ENCODE results near the gene HSD17B3.
A peak's percentile ranks its signal among the peaks of the same experiment; 100 is the strongest.
"Not testable (repeated sequence)": the region's sequence is repeated elsewhere in the genome, so short reads cannot be mapped to it uniquely, and the experiment has no call there.

HSD17B3 gene

GRCh38 chr9:96245399-96245798 is 56.6 kb downstream of the HSD17B3 start:
- Histone ChIP-seq H3K36me3 (ENCODE audit: insufficient read depth, low read length) (no peaks in the 10 kb centered on the region), H3K9me3 (ENCODE audit: low read length) (no peaks in the 10 kb centered on the region), H3K4me1 (ENCODE audit: insufficient read depth, low read length) (peaks cover 8% of the 10 kb centered on the region), H3K27me3 (ENCODE audit: insufficient read depth, low read length) (no peaks in the 10 kb centered on the region), H3K4me3 (ENCODE audit: low read length) (no peak overlapping the region), H2AFZ (ENCODE audit: low read depth, low read length) (no peak overlapping the region)

DNA sequence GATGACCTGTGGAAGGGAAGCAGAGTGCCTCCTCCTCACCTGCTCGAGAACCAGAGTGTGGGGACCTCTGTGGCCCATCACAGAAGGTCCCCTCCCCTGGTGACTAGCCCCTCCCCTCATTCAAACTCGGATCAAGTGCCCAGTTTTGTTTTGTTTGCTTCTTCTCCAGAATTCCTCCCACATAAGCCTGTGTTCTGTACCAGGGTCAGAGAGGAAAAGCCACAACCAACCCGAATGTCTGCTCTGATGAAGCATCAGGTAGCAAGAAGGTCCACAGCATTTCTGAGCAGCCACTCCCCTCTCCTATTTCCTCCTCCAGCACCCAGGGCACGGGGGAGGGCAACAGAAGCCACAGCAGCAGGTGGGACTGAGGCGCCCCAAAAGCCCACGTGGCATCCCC is 58.2 kb downstream of the HSD17B3 start:
- Histone ChIP-seq H3K9me3 (ENCODE audit: low read length) (no peaks in the 10 kb centered on the region), H3K36me3 (ENCODE audit: insufficient read depth, low read length) (no peaks in the 10 kb centered on the region), H3K27me3 (ENCODE audit: insufficient read depth, low read length) (no peaks in the 10 kb centered on the region), H2AFZ (ENCODE audit: low read depth, low read length) (no peak overlapping the region), H3K4me1 (ENCODE audit: insufficient read depth, low read length) (peaks cover 8% of the 10 kb centered on the region), H3K4me3 (ENCODE audit: low read length) (no peak overlapping the region)

GRCh38 chr9:96242811-96243210 is 59.2 kb downstream of the HSD17B3 start:
- Histone ChIP-seq H3K4me3 (ENCODE audit: low read length) (no peak overlapping the region), H3K4me1 (ENCODE audit: insufficient read depth, low read length) (peaks cover 8% of the 10 kb centered on the region), H2AFZ (ENCODE audit: low read depth, low read length) (peak overlapping the region; percentile 33), H3K9me3 (ENCODE audit: low read length) (no peaks in the 10 kb centered on the region), H3K27me3 (ENCODE audit: insufficient read depth, low read length) (no peaks in the 10 kb centered on the region), H3K36me3 (ENCODE audit: insufficient read depth, low read length) (no peaks in the 10 kb centered on the region)

GRCh38 chr9:96241391-96241809 is 60.6 kb downstream of the HSD17B3 start:
- H3K9me3 ChIP-seq (ENCODE audit: low read length): no peaks in the 10 kb centered on the region
- H3K27me3 ChIP-seq (ENCODE audit: insufficient read depth, low read length): no peaks in the 10 kb centered on the region
- H3K4me3 ChIP-seq (ENCODE audit: low read length): no peak overlapping the region
- H3K4me1 ChIP-seq (ENCODE audit: insufficient read depth, low read length): peaks cover 16% of the 10 kb centered on the region
- no peak overlapping the region for H2AFZ ChIP-seq (ENCODE audit: low read depth, low read length)
- no peaks in the 10 kb centered on the region for H3K36me3 ChIP-seq (ENCODE audit: insufficient read depth, low read length)

DNA sequence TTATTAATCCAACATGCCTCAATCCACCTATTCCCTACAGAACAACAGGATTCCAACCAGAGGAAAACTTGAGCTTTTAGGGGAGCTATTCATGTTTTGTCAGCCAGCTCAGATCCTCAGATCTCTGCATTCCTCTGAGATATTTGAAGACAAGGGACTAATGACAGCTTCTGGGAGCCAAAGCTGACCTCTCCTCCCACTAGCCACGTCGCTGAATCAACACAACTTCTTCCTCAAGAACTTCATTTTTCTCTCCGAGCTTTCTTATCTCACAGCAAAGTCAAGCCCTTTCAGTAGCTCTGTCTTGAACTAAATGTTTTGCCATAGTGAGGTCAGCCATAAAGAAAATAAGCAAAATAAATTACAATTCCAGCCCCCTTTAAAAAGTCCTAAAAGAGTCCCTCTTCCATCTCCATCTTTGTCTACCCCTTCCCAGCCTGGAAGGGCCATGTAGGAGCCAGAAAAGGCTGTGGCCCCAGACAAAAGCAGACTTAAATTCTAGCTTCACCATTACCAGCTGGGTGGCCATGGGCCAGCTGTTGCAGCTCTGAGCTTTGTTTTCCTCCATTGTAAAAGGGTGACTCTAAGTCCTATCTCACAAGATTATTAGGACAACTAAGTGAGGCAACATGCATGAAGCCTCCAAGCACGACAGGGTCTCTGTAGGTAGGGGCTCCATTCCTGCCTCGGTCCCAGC is 65.0 kb downstream of the HSD17B3 start:
- no peaks in the 10 kb centered on the region for H3K27me3 ChIP-seq (ENCODE audit: insufficient read depth, low read length)
- no peak overlapping the region for H3K4me3 ChIP-seq (ENCODE audit: low read length)
- no peaks in the 10 kb centered on the region for H3K9me3 ChIP-seq (ENCODE audit: low read length)

DNA sequence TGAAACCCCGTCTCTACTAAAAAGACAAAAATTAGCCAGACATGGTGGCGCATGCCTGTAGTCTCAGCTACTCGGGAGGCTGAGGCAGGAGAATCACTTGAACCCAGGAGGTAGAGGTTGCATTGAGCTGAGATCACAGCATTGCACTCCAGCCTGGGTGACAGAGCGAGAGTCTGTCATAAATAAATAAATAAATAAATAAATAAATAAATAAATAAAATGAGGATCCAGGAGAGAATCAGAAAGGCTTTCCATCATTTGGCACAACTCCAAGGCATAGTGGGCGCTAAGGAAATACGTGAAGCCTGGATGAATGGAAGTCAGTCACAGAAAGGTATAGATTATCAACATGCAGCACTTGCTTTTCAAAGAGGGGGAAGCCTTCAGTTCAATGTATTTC is 65.6 kb downstream of the HSD17B3 start:
- not testable (repeated sequence) for H3K9me3 ChIP-seq (ENCODE audit: low read length); H3K27me3 ChIP-seq (ENCODE audit: insufficient read depth, low read length); H3K36me3 ChIP-seq (ENCODE audit: insufficient read depth, low read length); H3K4me1 ChIP-seq (ENCODE audit: insufficient read depth, low read length); H3K4me3 ChIP-seq (ENCODE audit: low read length); H2AFZ ChIP-seq (ENCODE audit: low read depth, low read length)

More for the DNA sequence above, 65.0 kb downstream of the HSD17B3 start:
- Histone ChIP-seq H3K4me1 (ENCODE audit: insufficient read depth, low read length) (peaks cover 8% of the 10 kb centered on the region), H2AFZ (ENCODE audit: low read depth, low read length) (no peak overlapping the region), H3K36me3 (ENCODE audit: insufficient read depth, low read length) (no peaks in the 10 kb centered on the region)

GRCh38 chr9:96232539-96233241 is 69.3 kb downstream of the HSD17B3 start:
- no peaks in the 10 kb centered on the region for H3K27me3 ChIP-seq (ENCODE audit: insufficient read depth, low read length)
- no peak overlapping the region for H3K4me3 ChIP-seq (ENCODE audit: low read length)
- H3K9me3 ChIP-seq (ENCODE audit: low read length): no peaks in the 10 kb centered on the region
- H3K4me1 ChIP-seq (ENCODE audit: insufficient read depth, low read length): peaks cover 8% of the 10 kb centered on the region
- H3K36me3 ChIP-seq (ENCODE audit: insufficient read depth, low read length): no peaks in the 10 kb centered on the region
- no peak overlapping the region for H2AFZ ChIP-seq (ENCODE audit: low read depth, low read length)

DNA sequence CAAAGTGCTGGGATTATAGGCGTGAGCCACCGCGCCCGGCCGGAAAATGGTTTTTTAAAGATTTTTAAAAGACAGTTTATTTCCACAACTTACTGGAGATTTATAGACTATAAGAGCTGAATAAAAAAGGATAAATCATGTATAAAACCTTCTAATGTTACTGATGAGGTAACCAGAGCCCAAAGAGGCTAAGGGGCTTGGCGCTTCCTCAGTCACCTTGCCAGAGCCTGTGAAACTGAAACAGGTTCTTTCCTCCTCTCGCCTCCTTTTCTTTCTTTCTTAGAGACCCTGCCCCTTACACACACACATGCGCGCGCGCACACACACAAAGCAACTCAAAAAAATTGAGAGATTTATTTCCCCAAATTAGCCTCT is 69.8 kb downstream of the HSD17B3 start:
- no peaks in the 10 kb centered on the region for H3K27me3 ChIP-seq (ENCODE audit: insufficient read depth, low read length)
- no peaks in the 10 kb centered on the region for H3K9me3 ChIP-seq (ENCODE audit: low read length)
- no peak overlapping the region for H3K4me3 ChIP-seq (ENCODE audit: low read length)
- H2AFZ ChIP-seq (ENCODE audit: low read depth, low read length): no peak overlapping the region
- H3K36me3 ChIP-seq (ENCODE audit: insufficient read depth, low read length): no peaks in the 10 kb centered on the region
- peaks cover 7% of the 10 kb centered on the region for H3K4me1 ChIP-seq (ENCODE audit: insufficient read depth, low read length)

DNA sequence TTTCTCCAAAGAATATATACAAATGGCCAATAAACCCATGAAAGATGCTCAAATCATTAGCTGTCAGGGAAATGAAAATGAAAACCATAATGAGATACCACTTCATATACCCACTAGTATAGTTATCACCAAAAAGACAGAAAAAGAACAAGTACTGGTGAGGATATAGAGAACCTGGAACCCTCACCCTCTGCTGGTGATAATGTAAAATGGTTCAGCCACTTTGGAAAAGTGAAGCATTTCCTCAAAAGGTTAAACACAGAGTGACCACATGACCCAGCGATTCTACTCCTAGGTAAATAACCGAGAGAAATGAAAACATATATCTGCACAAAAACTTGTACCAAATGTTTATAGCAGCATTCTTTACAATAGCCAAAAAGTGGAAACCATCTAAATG is 72.0 kb downstream of the HSD17B3 start:
- Histone ChIP-seq H3K9me3 (ENCODE audit: low read length) (no peaks in the 10 kb centered on the region), H2AFZ (ENCODE audit: low read depth, low read length) (no peak overlapping the region), H3K4me3 (ENCODE audit: low read length) (no peak overlapping the region), H3K27me3 (ENCODE audit: insufficient read depth, low read length) (no peaks in the 10 kb centered on the region), H3K36me3 (ENCODE audit: insufficient read depth, low read length) (no peaks in the 10 kb centered on the region), H3K4me1 (ENCODE audit: insufficient read depth, low read length) (no peaks in the 10 kb centered on the region)

- Histone ChIP-seq H3K4me1 (ENCODE audit: insufficient read depth, low read length) (peaks cover 9% of the 10 kb centered on the region), H3K27me3 (ENCODE audit: insufficient read depth, low read length) (no peaks in the 10 kb centered on the region), H3K9me3 (ENCODE audit: low read length) (peaks cover 4% of the 10 kb centered on the region), H2AFZ (ENCODE audit: low read depth, low read length) (no peak overlapping the region), H3K4me3 (ENCODE audit: low read length) (no peak overlapping the region), H3K36me3 (ENCODE audit: insufficient read depth, low read length) (no peaks in the 10 kb centered on the region)
Measured at GRCh38 chr9:96222132-96222531, 79.8 kb downstream of the HSD17B3 start.

DNA sequence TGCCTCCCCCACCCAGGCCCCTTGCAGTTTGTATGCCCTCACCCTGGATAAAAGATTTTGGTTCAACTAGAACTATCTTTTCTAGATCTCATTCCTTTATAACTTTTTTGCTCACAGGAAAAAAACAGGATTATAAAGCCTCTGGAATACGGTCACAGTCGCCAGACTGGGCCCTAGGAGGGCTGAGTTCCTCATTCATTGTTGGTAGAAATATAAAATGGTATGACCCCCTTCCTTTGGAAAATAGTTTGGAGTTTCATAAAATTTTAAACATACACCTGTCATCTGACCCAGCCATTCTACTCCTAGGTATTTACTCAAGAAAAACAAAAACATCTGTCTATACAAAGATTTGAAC is 82.1 kb downstream of the HSD17B3 start:
- Histone ChIP-seq H2AFZ (ENCODE audit: low read depth, low read length) (no peak overlapping the region), H3K36me3 (ENCODE audit: insufficient read depth, low read length) (no peaks in the 10 kb centered on the region), H3K9me3 (ENCODE audit: low read length) (peaks cover 8% of the 10 kb centered on the region)

DNA sequence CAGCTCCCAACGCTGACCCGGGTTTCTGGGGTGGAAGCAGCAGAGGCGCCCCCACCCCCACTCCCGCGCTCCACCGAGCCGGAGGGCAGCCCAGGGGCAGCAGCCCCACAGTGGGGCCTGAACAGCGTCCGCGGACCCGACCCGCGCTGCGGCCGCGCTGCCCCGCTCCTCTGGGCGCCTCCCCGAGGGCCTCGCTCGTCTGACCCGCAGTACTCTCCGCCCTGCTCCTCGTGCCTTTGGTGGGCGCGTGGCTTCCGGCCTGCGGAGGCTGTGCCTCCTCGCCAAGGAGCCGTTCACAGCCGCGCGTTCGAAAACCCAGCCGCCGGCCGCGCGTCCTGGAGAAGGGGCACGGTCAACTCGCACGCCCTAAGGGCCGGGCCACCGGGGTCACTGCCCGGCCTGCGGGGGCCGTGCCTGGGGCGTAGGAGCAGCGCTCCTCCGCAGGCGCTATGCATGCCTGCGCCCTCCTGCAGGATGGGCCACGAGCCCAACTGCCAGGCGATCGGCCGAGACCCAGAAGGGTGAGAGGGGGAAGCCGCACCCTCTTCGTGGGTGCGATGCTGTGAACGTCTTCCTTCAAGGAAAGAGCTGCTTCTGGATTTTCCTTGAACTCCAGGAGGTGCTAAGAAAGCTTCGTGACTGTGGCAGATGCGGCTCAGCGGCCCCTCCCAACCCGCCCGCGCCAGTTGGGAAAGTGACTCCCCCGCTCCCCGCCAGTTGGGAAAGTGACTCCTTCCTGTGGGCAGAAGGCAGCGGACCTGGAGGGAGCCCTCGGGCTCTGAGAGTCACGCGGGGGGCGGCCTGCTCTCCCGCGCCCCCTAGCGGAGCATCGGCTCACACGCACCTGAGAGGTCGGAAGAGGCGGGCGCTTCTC is 82.7 kb downstream of the HSD17B3 start:
- Histone ChIP-seq H3K27me3 (ENCODE audit: insufficient read depth, low read length) (no peaks in the 10 kb centered on the region), H3K4me3 (ENCODE audit: low read length) (no peak overlapping the region), H3K4me1 (ENCODE audit: insufficient read depth, low read length) (peaks cover 20% of the 10 kb centered on the region), H3K36me3 (ENCODE audit: insufficient read depth, low read length) (no peaks in the 10 kb centered on the region), H2AFZ (ENCODE audit: low read depth, low read length) (no peak overlapping the region), H3K9me3 (ENCODE audit: low read length) (peaks cover 6% of the 10 kb centered on the region)

More for the DNA sequence above, 82.1 kb downstream of the HSD17B3 start:
- no peak overlapping the region for H3K4me3 ChIP-seq (ENCODE audit: low read length)
- peaks cover 16% of the 10 kb centered on the region for H3K4me1 ChIP-seq (ENCODE audit: insufficient read depth, low read length)
- no peaks in the 10 kb centered on the region for H3K27me3 ChIP-seq (ENCODE audit: insufficient read depth, low read length)
